ENCODE measurements around the gene POU3F1. TPM values are rescaled to one million over a fixed set of nuclear protein-coding genes. Genes with fewer than 3 reads are reported as not detected.

The POU3F1 gene
- not detected in 2 replicates for total RNA-seq

GRCh38 chr1:38046333-38046883 lies at the start of gene POU3F1:
Gene POU3F1, minus strand, starts transcription at chr1:38046793. Its CDS starts 50 bp downstream, at chr1:38046743.

GRCh38 chr1:38012363-38013226 lies 34.0 kb downstream of the POU3F1 start, which contains the start of gene UTP11:
Gene UTP11, plus strand, starts transcription at chr1:38012734. Its CDS starts 69 bp downstream, at chr1:38012803.

GRCh38 chr1:38005195-38006007 lies 41.2 kb downstream of the POU3F1 start, which contains the start of gene FHL3:
Gene FHL3, minus strand, starts transcription at chr1:38005514. Its CDS starts 6,102 bp downstream, at chr1:37999412.

Small RNA genes within 50 kb of the gene (small RNA-seq; reads per million reads assigned to genes)
- not detected for gene MIR3659

Other genes starting within 250 kb of the POU3F1 start
- gene C1orf122, start 239.0 kb downstream of the POU3F1 start, total RNA-seq = 17.0 and 18.0 TPM in 2 replicates
- gene YRDC, start 238.6 kb downstream of the POU3F1 start, total RNA-seq = 12.6 and 16.6 TPM in 2 replicates
- gene MTF1, start 187.2 kb downstream of the POU3F1 start, total RNA-seq = 3.2 and 3.4 TPM in 2 replicates
- gene INPP5B, start 99.7 kb downstream of the POU3F1 start, total RNA-seq = 41.0 and 53.7 TPM in 2 replicates
- 58.2 and 58.4 TPM in 2 replicates for gene SF3A3, start 56.8 kb downstream of the POU3F1 start, total RNA-seq
- 43.8 and 44.9 TPM in 2 replicates for gene FHL3, start 41.3 kb downstream of the POU3F1 start, total RNA-seq
- gene UTP11, start 34.1 kb downstream of the POU3F1 start, total RNA-seq = 38.5 and 45.3 TPM in 2 replicates